IMR-90 (cell line): Measurements from ENCODE around the gene SNX14. TPM values are rescaled to one million over a fixed set of nuclear protein-coding genes. Genes with fewer than 3 reads are reported as not detected.

Source experiments
- ATAC-seq: fragments of 200-7000 bp; cut with Tn5 transposase; 2 replicates; pipeline ENCODE4 v1.9.1; 2020; ENCODE audit warnings: low read depth, mild to moderate bottlenecking, moderate library complexity
- BruUV-seq: library from RNA; stranded (reverse); fragments of 400-500 nt; replicated peaks from 2 replicates; lab custom pipeline; 2021; lab: Mats Ljungman, UMichigan
- CTCF ChIA-PET: fragments of 300-600 bp; formaldehyde crosslinking; extraction: SDS; loops from one replicate; lab custom pipeline; 2021; ENCODE audit warnings: antibody characterized with exemption; lab: Yijun Ruan, JAX
- POLR2A ChIA-PET: fragments of 300-600 bp; sonication (Branson Sonifier 250); formaldehyde crosslinking; loops from one replicate; lab custom pipeline; 2022; ENCODE audit warnings: antibody characterized with exemption; ENCODE audit not compliant: unreplicated experiment; lab: Charles Lee
- DNase-seq: peaks from one replicate; pipeline ENCODE4 v3.0.0; 2013
- H2AFZ ChIP-seq: replicated peaks from 2 replicates; pipeline ENCODE3; 2013; ENCODE audit warnings: low read length, mild to moderate bottlenecking; ENCODE audit not compliant: poor library complexity
- H2AK5ac ChIP-seq: 2 replicates; pipeline ENCODE4 v1.6.1; 2013; ENCODE audit warnings: low read depth, low read length, inconsistent platforms
- H2AK9ac ChIP-seq: replicated peaks from 2 replicates; pipeline ENCODE3; 2013; ENCODE audit warnings: mild to moderate bottlenecking, low read depth, low read length, moderate library complexity; ENCODE audit not compliant: poor library complexity
- H2BK120ac ChIP-seq: 2 replicates; pipeline ENCODE4 v1.6.1; 2013; ENCODE audit warnings: low read depth, low read length, inconsistent platforms
- H2BK15ac ChIP-seq: 3 replicates; pipeline ENCODE4 v1.6.1; 2013; ENCODE audit warnings: low read depth, low read length, inconsistent platforms
- H2BK20ac ChIP-seq: 2 replicates; pipeline ENCODE4 v1.6.1; 2013; ENCODE audit warnings: low read depth, mild to moderate bottlenecking, inconsistent platforms, low read length, moderate library complexity
- H2BK5ac ChIP-seq: 2 replicates; pipeline ENCODE4 v1.6.1; 2013; ENCODE audit warnings: mild to moderate bottlenecking, low read depth, low read length, inconsistent platforms; ENCODE audit not compliant: poor library complexity, severe bottlenecking
- H3K14ac ChIP-seq: replicated peaks from 2 replicates; pipeline ENCODE4 v1.6.1; 2013; ENCODE audit warnings: low read depth, low read length, inconsistent platforms
- H3K18ac ChIP-seq: 2 replicates; pipeline ENCODE4 v1.6.1; 2013; ENCODE audit warnings: low read depth, low read length, control low read depth
- H3K23ac ChIP-seq: 2 replicates; pipeline ENCODE4 v1.6.1; 2013; ENCODE audit warnings: low read depth, low read length, inconsistent platforms
- H3K27ac ChIP-seq: 2 replicates; pipeline ENCODE4 v1.5.1; 2013; ENCODE audit warnings: mild to moderate bottlenecking, control low read depth, low read length; ENCODE audit not compliant: insufficient read depth
- H3K27me3 ChIP-seq: 2 replicates; pipeline ENCODE4 v1.6.1; 2013; ENCODE audit warnings: low read length; ENCODE audit not compliant: control insufficient read depth, insufficient read depth
- H3K36me3 ChIP-seq: 2 replicates; pipeline ENCODE4 v1.6.1; 2013; ENCODE audit warnings: low read length, mixed read lengths; ENCODE audit not compliant: control insufficient read depth, insufficient read depth
- H3K4ac ChIP-seq: 2 replicates; pipeline ENCODE4 v1.6.1; 2013; ENCODE audit warnings: low read depth, low read length, inconsistent platforms
- H3K4me1 ChIP-seq: 2 replicates; pipeline ENCODE4 v1.6.1; 2013; ENCODE audit warnings: low read length, mixed read lengths; ENCODE audit not compliant: control insufficient read depth, insufficient read depth
- H3K4me2 ChIP-seq: 2 replicates; pipeline ENCODE4 v1.6.1; 2013; ENCODE audit warnings: low read depth, mild to moderate bottlenecking, control low read depth, low read length, moderate library complexity
- H3K4me3 ChIP-seq: 2 replicates; pipeline ENCODE4 v1.5.1; 2013; ENCODE audit warnings: low read depth, mild to moderate bottlenecking, control low read depth, low read length, moderate library complexity; ENCODE audit not compliant: insufficient read depth
- H3K56ac ChIP-seq: 2 replicates; pipeline ENCODE4 v1.6.1; 2013; ENCODE audit warnings: low read length, inconsistent platforms; ENCODE audit not compliant: insufficient read depth; ENCODE audit errors: extremely low read depth
- H3K79me1 ChIP-seq, 2 experiments: 2 replicates each; pipeline ENCODE4 v1.6.1; 2013; ENCODE audit warnings: low read length in 2 of 2, inconsistent platforms in 1 of 2, low read depth in 1 of 2
- H3K9ac ChIP-seq: 2 replicates; pipeline ENCODE4 v1.6.1; 2013; ENCODE audit warnings: low read depth, low read length, control low read depth
- H3K9me1 ChIP-seq: 2 replicates; pipeline ENCODE4 v1.6.1; 2013; ENCODE audit warnings: low read length, inconsistent platforms; ENCODE audit not compliant: insufficient read depth
- H3K9me3 ChIP-seq: 2 replicates; pipeline ENCODE4 v1.6.1; 2013; ENCODE audit warnings: low read length; ENCODE audit not compliant: control insufficient read depth, insufficient read depth
- H4K20me1 ChIP-seq: 2 replicates; pipeline ENCODE4 v1.6.1; 2013; ENCODE audit warnings: low read length, inconsistent platforms; ENCODE audit not compliant: insufficient read depth
- H4K5ac ChIP-seq: 2 replicates; pipeline ENCODE4 v1.6.1; 2013; ENCODE audit warnings: mild to moderate bottlenecking, low read depth, low read length, control low read depth
- H4K8ac ChIP-seq, 2 experiments: 2 replicates each; pipeline ENCODE4 v1.6.1; 2013; ENCODE audit warnings: low read depth in 2 of 2, low read length in 2 of 2, control low read depth in 1 of 2, inconsistent platforms in 1 of 2
- H4K91ac ChIP-seq: 2 replicates; pipeline ENCODE4 v1.6.1; 2013; ENCODE audit warnings: low read depth, low read length, inconsistent platforms; ENCODE audit not compliant: insufficient read depth
- BHLHE40 ChIP-seq: fragments of 150-350 bp; IDR thresholded peaks from 2 replicates; pipeline ENCODE4 v1.6.1; 2016; ENCODE audit warnings: mild to moderate bottlenecking, low read depth, low read length
- CEBPB ChIP-seq: IDR thresholded peaks from 2 replicates; pipeline ENCODE4 v1.6.1; 2012; ENCODE audit warnings: low read depth, low read length, improper control_type of control experiment
- CHD1 ChIP-seq: IDR thresholded peaks from 2 replicates; pipeline ENCODE4 v1.6.1; 2012; ENCODE audit warnings: low read depth, low read length, improper control_type of control experiment
- ELK1 ChIP-seq: fragments of 150-350 bp; IDR thresholded peaks from 2 replicates; pipeline ENCODE4 v1.6.1; 2016; ENCODE audit warnings: low read depth, mild to moderate bottlenecking, low read length, moderate library complexity, borderline replicate concordance
- FOS ChIP-seq: fragments of 150-350 bp; IDR thresholded peaks from 2 replicates; pipeline ENCODE4 v1.6.1; 2016; ENCODE audit warnings: low read depth, low read length
- MAFK ChIP-seq: IDR thresholded peaks from 2 replicates; pipeline ENCODE4 v1.6.1; 2012; ENCODE audit warnings: low read depth, low read length, improper control_type of control experiment
- MAZ ChIP-seq: IDR thresholded peaks from 2 replicates; pipeline ENCODE4 v1.6.1; 2012; ENCODE audit warnings: low read depth, mild to moderate bottlenecking, low read length, improper control_type of control experiment, moderate library complexity, borderline replicate concordance
- MXI1 ChIP-seq: IDR thresholded peaks from 2 replicates; pipeline ENCODE4 v1.6.1; 2012; ENCODE audit warnings: low read depth, mild to moderate bottlenecking, low read length, moderate library complexity, borderline replicate concordance
- NFE2L2 ChIP-seq: fragments of 150-350 bp; IDR thresholded peaks from 2 replicates; pipeline ENCODE4 v1.6.1; 2016; ENCODE audit warnings: low read depth, mild to moderate bottlenecking, low read length
- POLR2A ChIP-seq: IDR thresholded peaks from 2 replicates; pipeline ENCODE4 v1.6.1; 2012; ENCODE audit warnings: mild to moderate bottlenecking, low read depth, low read length
- RAD21 ChIP-seq: IDR thresholded peaks from 2 replicates; pipeline ENCODE4 v1.6.1; 2012; ENCODE audit warnings: low read length, improper control_type of control experiment
- RCOR1 ChIP-seq: IDR thresholded peaks from 2 replicates; pipeline ENCODE4 v1.6.1; 2012; ENCODE audit warnings: mild to moderate bottlenecking, low read length, improper control_type of control experiment; ENCODE audit not compliant: insufficient replicate concordance
- RFX5 ChIP-seq: IDR thresholded peaks from 2 replicates; pipeline ENCODE4 v1.8.0; 2012; ENCODE audit warnings: low read depth, mild to moderate bottlenecking, low read length, moderate library complexity
- SMC3 ChIP-seq: fragments of 150-350 bp; IDR thresholded peaks from 2 replicates; pipeline ENCODE4 v1.6.1; 2016; ENCODE audit warnings: low read depth, mild to moderate bottlenecking, antibody characterized with exemption, low read length, moderate library complexity
- WGBS, 2 experiments: methylation state at CpG; one replicate each; pipeline versions ENCODE4 v1.1.5 to v1.1.7; 2013; ENCODE audit warnings: missing lambda C conversion rate in 2 of 2; ENCODE audit not compliant: insufficient read length in 1 of 2; ENCODE audit errors: extremely low coverage in 2 of 2; 5-methylcytosine and 5-hydroxymethylcytosine counted together
- dilution Hi-C: fragments of 300-500 bp; cut with HindIII; formaldehyde crosslinking; loops from one replicate; pipeline ENCODE4 v1.14.3; 2018; ENCODE audit warnings: low sequenced_read_pairs; ENCODE audit not compliant: unreplicated experiment
- in situ Hi-C: fragments of 300-500 bp; cut with MboI; formaldehyde crosslinking; loops from 3 replicates; pipeline ENCODE4 v1.14.3; 2019; ENCODE audit warnings: low sequenced_read_pairs, inconsistent platforms, mixed read lengths
- intact Hi-C: fragments of 100-400 bp; cut with micrococcal nuclease; formaldehyde crosslinking; loops from 2 replicates; pipeline ENCODE4 v1.10.0; 2022
- polyA plus RNA-seq, 3 experiments: library from polyadenylated mRNA; depleted of rRNA; stranded (reverse); fragments of >200 nt; gene quantifications; 2 replicates each; pipeline ENCODE4 v1.2.3, GENCODE V29; 2012; ENCODE audit warnings: low replicate concordance in 1 of 3
- total RNA-seq: library from RNA; depleted of rRNA; stranded (reverse); fragments of >200 nt; gene quantifications from 2 replicates; pipeline ENCODE4 v1.2.3, GENCODE V29; 2012
- TF ChIP-seq, protein P1 (sequence below): conservative IDR thresholded peaks from 2 replicates; pipeline ENCODE4 v1.5.1; 2012; ENCODE audit warnings: mild to moderate bottlenecking, low read depth, low read length, improper control_type of control experiment
- TF ChIP-seq, protein P2 (sequence below): fragments of 150-350 bp; IDR thresholded peaks from 2 replicates; pipeline ENCODE4 v1.6.1; 2017; ENCODE audit warnings: mild to moderate bottlenecking, antibody characterized with exemption, low read length, low read depth

SNX14 gene
- total and polyA plus RNA-seq, 2 of the 4 experiments (the other 2 are of a cell fraction), result 39.9 to 61.8 TPM

GRCh38 chr6:85637579-85637978 is 43.9 kb upstream of the SNX14 start:
- H3K9me3 ChIP-seq, result no peaks in the 10 kb centered on the region
- BruUV-seq, result no TSS peak
- no peak overlapping the region for H2AK5ac ChIP-seq
- no peak overlapping the region for H3K9ac ChIP-seq
- H3K4me3 ChIP-seq, result no peak overlapping the region
- dilution Hi-C loops, result no loop called here
- peaks cover 11% of the 10 kb centered on the region for H3K9me1 ChIP-seq
- no peak for DNase-seq
- peaks cover 6% of the 10 kb centered on the region for H3K4me1 ChIP-seq
- no peak overlapping the region for H2BK20ac ChIP-seq
- H3K23ac ChIP-seq, result no peak overlapping the region
- no peak for ATAC-seq
- H3K27ac ChIP-seq, result no peak overlapping the region
- no peak for TF ChIP-seq RAD21
- no peak for TF ChIP-seq CHD1
- TF ChIP-seq RCOR1, result no peak
- TF ChIP-seq ELK1, result no peak
- TF ChIP-seq CEBPB, result no peak
- TF ChIP-seq SMC3, result no peak
- TF ChIP-seq, protein P1, sequence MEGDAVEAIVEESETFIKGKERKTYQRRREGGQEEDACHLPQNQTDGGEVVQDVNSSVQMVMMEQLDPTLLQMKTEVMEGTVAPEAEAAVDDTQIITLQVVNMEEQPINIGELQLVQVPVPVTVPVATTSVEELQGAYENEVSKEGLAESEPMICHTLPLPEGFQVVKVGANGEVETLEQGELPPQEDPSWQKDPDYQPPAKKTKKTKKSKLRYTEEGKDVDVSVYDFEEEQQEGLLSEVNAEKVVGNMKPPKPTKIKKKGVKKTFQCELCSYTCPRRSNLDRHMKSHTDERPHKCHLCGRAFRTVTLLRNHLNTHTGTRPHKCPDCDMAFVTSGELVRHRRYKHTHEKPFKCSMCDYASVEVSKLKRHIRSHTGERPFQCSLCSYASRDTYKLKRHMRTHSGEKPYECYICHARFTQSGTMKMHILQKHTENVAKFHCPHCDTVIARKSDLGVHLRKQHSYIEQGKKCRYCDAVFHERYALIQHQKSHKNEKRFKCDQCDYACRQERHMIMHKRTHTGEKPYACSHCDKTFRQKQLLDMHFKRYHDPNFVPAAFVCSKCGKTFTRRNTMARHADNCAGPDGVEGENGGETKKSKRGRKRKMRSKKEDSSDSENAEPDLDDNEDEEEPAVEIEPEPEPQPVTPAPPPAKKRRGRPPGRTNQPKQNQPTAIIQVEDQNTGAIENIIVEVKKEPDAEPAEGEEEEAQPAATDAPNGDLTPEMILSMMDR, result no peak
- no peak for TF ChIP-seq MAFK
- no peak for TF ChIP-seq FOS
- no peak for TF ChIP-seq MAZ
- no peak for TF ChIP-seq POLR2A
- no peak for TF ChIP-seq NFE2L2
- TF ChIP-seq RFX5, result no peak
- TF ChIP-seq, protein P2, sequence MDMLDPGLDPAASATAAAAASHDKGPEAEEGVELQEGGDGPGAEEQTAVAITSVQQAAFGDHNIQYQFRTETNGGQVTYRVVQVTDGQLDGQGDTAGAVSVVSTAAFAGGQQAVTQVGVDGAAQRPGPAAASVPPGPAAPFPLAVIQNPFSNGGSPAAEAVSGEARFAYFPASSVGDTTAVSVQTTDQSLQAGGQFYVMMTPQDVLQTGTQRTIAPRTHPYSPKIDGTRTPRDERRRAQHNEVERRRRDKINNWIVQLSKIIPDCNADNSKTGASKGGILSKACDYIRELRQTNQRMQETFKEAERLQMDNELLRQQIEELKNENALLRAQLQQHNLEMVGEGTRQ, result no peak
- no peak for TF ChIP-seq MXI1
- TF ChIP-seq BHLHE40, result no peak
- H3K4ac ChIP-seq, result no peak overlapping the region
- peaks cover 0 to 35% of the 10 kb centered on the region in 2 experiments; a peak in 3 of 4 replicates for H3K79me1 ChIP-seq
- H3K4me2 ChIP-seq, result no peak overlapping the region
- no peak overlapping the region for H4K8ac ChIP-seq
- WGBS, 2 experiments, result 100% methylated on average over 1 of the region's 3 CpGs; no CpG with 5 or more reads in 1 of the 2 experiments
- CTCF ChIA-PET, result interaction anchor here (0.9 kb wide), 1 partner anchor 41 kb away, joined by 3 read pairs; no protein-coding TSS in a partner anchor
- no peaks in the 10 kb centered on the region for H3K27me3 ChIP-seq
- no peak overlapping the region for H3K14ac ChIP-seq
- H3K18ac ChIP-seq, result no peak overlapping the region
- no peak overlapping the region for H2AFZ ChIP-seq
- no peak overlapping the region for H3K56ac ChIP-seq
- no peak overlapping the region for H2BK5ac ChIP-seq
- no peak overlapping the region for H2BK120ac ChIP-seq
- no peak overlapping the region for H4K91ac ChIP-seq
- in situ Hi-C loops, result no loop called here
- H4K20me1 ChIP-seq, result peaks cover 89% of the 10 kb centered on the region
- H4K5ac ChIP-seq, result no peak overlapping the region
- no peak overlapping the region for H2AK9ac ChIP-seq
- no peak overlapping the region for H2BK15ac ChIP-seq
- POLR2A ChIA-PET, result no interaction called here
- H3K36me3 ChIP-seq, result peaks cover 39% of the 10 kb centered on the region
- intact Hi-C loops, result no loop called here
